Right lobe of liver (tissue), 6 donors: ENCODE measurements around the gene PIWIL4. TPM values are rescaled to one million over a fixed set of nuclear protein-coding genes. Genes with fewer than 3 reads are reported as not detected.

Experiments
- ATAC-seq, 4 donors: fragments of 200-7000 bp; cut with Tn5 transposase; one replicate each; pipeline ENCODE4 v1.9.1; 2020; ENCODE audit warnings: mild to moderate bottlenecking in 4 of 4, moderate library complexity in 4 of 4
- DNase-seq, 3 donors: peaks; one replicate each; pipeline ENCODE4 v3.0.0-alpha.2; 2020
- H3K27ac ChIP-seq, 3 donors: fragments of 200-600 bp; one replicate each; pipeline ENCODE4 v1.8.0; 2022
- H3K27me3 ChIP-seq, 2 donors: fragments of 200-600 bp; one replicate each; pipeline ENCODE4 v1.8.0; 2022
- H3K36me3 ChIP-seq, 4 donors: fragments of 200-600 bp; sonication (generic) in 1 of 4; one replicate each; pipeline versions ENCODE4 v1.5.1 to v1.8.0; 2017 to 2022; ENCODE audit warnings: control low read depth in 1 of 4
- H3K4me1 ChIP-seq, 4 donors: fragments of 200-600 bp; sonication (generic) in 1 of 4; one replicate each; pipeline versions ENCODE4 v1.5.1 to v1.8.0; 2017 to 2022; ENCODE audit warnings: control low read depth in 1 of 4
- H3K4me3 ChIP-seq, 3 donors: fragments of 200-600 bp; one replicate each; pipeline ENCODE4 v1.8.0; 2022
- H3K9me3 ChIP-seq, 4 donors: fragments of 200-600 bp; sonication (generic) in 1 of 4; one replicate each; pipeline versions ENCODE4 v1.5.1 to v1.8.0; 2017 to 2022; ENCODE audit warnings: control low read depth in 1 of 4
- CTCF ChIP-seq, 4 donors: fragments of 200-600 bp in 3 of 4; fragments of 450-650 bp in 1 of 4; IDR thresholded peaks; one replicate each; pipeline versions ENCODE4 v1.5.1 to v1.8.0; 2016 to 2022; ENCODE audit warnings: antibody characterized with exemption in 4 of 4, mild to moderate bottlenecking in 2 of 4
- POLR2A ChIP-seq: fragments of 450-650 bp; IDR thresholded peaks from one replicate; pipeline ENCODE4 v1.6.1; 2017; ENCODE audit warnings: antibody characterized with exemption, mild to moderate bottlenecking
- WGBS: methylation state at CpG from one replicate; pipeline ENCODE4 v1.1.6; 2018; ENCODE audit warnings: low coverage, low lambda C conversion rate; ENCODE audit not compliant: insufficient coverage; ENCODE audit errors: missing lambda C conversion rate; 5-methylcytosine and 5-hydroxymethylcytosine counted together
- intact Hi-C, 2 donors: fragments of 100-400 bp; cut with DNase I; formaldehyde crosslinking; loops; one replicate each; pipeline versions ENCODE4 v1.11.2 to v1.14.1; 2022
- total RNA-seq, 6 experiments: library from RNA; depleted of rRNA in 2 of 6; stranded (reverse); fragments of >200 nt in 2 of 6; fragmentation: NEBNext Ultra II Directional in 3 of 6; extraction: Animal tissue kit (Norgen Biotek cat#: 25700) in 3 of 6; gene quantifications; one replicate each; pipeline versions ENCODE4 v1.1.0 to v1.2.4, GENCODE V29; 2016 to 2023
- donor health status: DM: no; HTN: yes; CAD: no.
- donor health status: DM: no; HTN: no; CAD: no.
- donor health status: DM: no; HTN: no; CAD: no.
- donor health status: DM: no; HTN: yes; CAD: no.
- donor health status: DM: no; HTN: yes; CAD: no.

PIWIL4 gene
- total RNA-seq, 6 experiments from 2014 or later: 0.12 to 0.71 (median 0.51) TPM

DNA sequence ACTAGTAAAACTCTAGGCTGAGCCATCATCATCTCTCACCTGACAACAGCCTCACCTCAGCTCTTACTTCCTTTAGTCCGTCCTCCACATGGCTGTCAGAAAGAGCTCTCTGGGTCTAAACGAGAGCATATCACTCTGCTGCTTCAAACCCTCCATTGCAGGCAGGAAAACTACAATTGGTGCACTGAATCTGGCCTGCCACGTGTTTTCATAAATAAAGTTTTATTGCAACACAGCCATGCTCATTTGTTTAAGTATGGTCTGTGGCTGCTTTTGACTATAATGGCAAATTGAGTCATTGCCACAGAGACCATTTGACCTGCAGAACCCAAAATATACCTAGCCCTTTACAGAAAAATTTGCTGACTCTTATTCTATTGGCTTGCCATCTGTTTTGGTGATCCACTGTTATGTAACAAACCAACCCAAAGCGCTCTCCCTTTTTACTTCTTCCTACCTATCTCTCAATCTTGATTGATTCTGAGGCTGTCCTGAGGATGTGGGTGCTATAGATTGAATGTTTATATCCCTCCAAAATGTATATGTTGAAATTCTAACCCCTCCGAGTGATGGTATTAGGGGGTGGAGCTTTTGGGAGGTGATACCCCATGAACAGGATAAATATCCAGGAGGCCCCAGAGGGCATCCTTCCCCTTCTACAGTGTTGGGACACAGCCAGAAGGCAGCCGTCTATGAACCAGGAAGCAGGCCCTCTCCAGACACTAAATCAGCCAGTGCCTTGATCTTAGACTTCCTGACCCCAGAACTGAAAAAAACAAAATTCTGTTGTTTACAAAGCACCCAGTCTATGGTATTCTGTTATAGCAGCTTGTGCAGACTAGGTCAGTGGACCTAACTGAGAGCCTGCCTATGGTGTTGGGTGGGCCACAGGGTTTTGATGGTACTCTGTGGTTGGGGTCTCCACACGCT, 99.9 kb downstream of the PIWIL4 start:
- intact Hi-C loops: no loop called here
- WGBS: 78% methylated on average over 4 of the region's 7 CpGs
- ATAC-seq: peak; percentile 30 to 58 (median 36)
- Histone ChIP-seq H3K4me3 (no peak overlapping the region), H3K36me3 (no peaks in the 10 kb centered on the region), H3K27me3 (no peaks in the 10 kb centered on the region), H3K4me1 (no peaks in the 10 kb centered on the region), H3K9me3 (no peaks in the 10 kb centered on the region), H3K27ac (no peak overlapping the region)
- no peak for DNase-seq
- TF ChIP-seq POLR2A (no peak), CTCF (IDR thresholded peaks at IDR 0.05) (no peak)

DNA sequence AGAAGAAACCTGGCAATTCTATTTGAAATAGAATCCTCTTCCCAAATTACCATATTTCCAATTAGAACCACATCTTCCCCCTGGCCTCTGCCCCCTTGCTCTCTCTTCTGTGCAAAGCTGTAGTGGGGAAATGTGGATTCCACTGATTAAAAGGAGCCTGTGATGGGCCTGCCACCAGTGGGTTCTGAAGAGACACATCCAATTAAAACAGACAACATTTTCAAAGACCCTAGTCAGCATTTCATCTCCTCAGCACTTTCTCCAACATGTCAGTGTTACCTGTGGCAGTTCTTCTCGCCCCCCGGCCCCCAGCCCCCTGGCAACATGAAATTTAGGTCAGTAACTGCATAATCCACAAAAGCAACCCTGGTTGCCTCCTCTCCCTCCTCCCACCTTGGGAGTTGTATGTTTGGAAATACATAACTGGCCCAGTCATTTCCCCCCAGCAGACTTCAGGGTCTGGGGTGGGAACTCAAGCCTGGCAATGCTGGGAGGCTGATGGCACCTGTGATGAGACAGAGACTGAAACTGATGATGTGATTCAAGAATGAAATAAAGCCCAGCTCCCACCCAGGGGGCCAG, 101.1 kb downstream of the PIWIL4 start:
- H3K27me3 ChIP-seq: no peaks in the 10 kb centered on the region
- intact Hi-C loops: no loop called here
- no peak for ATAC-seq

DNA sequence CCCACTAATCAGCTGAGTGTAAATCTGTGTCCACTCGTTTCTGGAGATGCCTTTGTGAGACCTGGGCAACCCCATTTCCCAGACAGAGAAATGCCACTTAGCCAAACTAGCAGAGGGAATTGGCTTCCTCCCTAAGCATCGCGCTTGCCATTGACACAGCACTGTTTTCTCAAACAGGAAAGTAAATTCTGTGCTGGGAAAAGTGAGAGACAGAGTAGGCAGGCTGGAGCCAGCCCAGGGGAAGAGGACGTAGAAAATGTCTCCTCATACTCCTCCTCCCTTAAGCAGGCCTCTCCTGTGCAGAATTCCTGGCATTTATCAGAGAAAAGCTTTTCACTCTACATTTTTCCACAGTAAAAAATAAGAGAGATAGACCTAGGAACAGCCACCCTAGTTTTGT, 101.9 kb downstream of the PIWIL4 start:
- TF ChIP-seq POLR2A (no peak), CTCF (IDR thresholded peaks at IDR 0.05) (no peak)
- DNase-seq (no peak), ATAC-seq (peak in 2 of 4 donors; percentile 27 to 41)
- Histone ChIP-seq H3K27me3 (no peaks in the 10 kb centered on the region), H3K4me3 (no peak overlapping the region), H3K9me3 (no peaks in the 10 kb centered on the region), H3K4me1 (no peaks in the 10 kb centered on the region), H3K36me3 (no peaks in the 10 kb centered on the region), H3K27ac (no peak overlapping the region)
- WGBS: 49% methylated on average over 4 of the region's 4 CpGs
- intact Hi-C loops: no loop called here

More for the DNA sequence above, 101.1 kb downstream of the PIWIL4 start:
- Histone ChIP-seq H3K4me1 (no peaks in the 10 kb centered on the region), H3K9me3 (no peaks in the 10 kb centered on the region), H3K4me3 (no peak overlapping the region), H3K36me3 (no peaks in the 10 kb centered on the region), H3K27ac (no peak overlapping the region)
- TF ChIP-seq POLR2A (no peak), CTCF (IDR thresholded peaks at IDR 0.05) (no peak)
- 63% methylated on average over 2 of the region's 2 CpGs for WGBS
- no peak for DNase-seq

Other genes starting within 250 kb of the PIWIL4 start
- under 1 TPM in 4 of 6 experiments, not detected in 2; 0.04 to 0.22 (median 0.12) TPM for gene GPR83, start 165.9 kb upstream of the PIWIL4 start, total RNA-seq
- 1 to 10 TPM; 4.5 to 7.7 (median 5.0) TPM for gene MRE11, start 73.5 kb upstream of the PIWIL4 start, total RNA-seq
- gene ANKRD49, start 73.4 kb upstream of the PIWIL4 start, total RNA-seq: 1 to 10 TPM; 4.4 to 6.6 (median 5.1) TPM
- 1 to 10 TPM in 1 of 6 experiments, under 1 TPM in 1, not detected in 4; 0.40 to 1.7 TPM for gene C11orf97, start 54.9 kb upstream of the PIWIL4 start, total RNA-seq
- gene FUT4, start 23.4 kb upstream of the PIWIL4 start, total RNA-seq: 1 to 10 TPM in 5 of 6 experiments, under 1 TPM in 1; 0.90 to 3.1 (median 2.0) TPM
- gene AMOTL1, start 201.0 kb downstream of the PIWIL4 start, total RNA-seq: 10 to 100 TPM in 4 of 6 experiments, 1 to 10 TPM in 2; 7.4 to 43.8 (median 17.3) TPM